Prostate gland (tissue), 2 donors: ENCODE data around the gene JAK1. TPM values are rescaled to one million over a fixed set of nuclear protein-coding genes. Genes with fewer than 3 reads are reported as not detected.

Experiments
- DNase-seq: peaks from one replicate; pipeline ENCODE4 v3.0.0-alpha.2; 2019; ENCODE audit warnings: low spot score
- H3K27ac ChIP-seq, 2 donors: fragments of 200-600 bp; sonication (generic); 2 replicates each; pipeline ENCODE4 v1.5.1; 2017 to 2019
- H3K27me3 ChIP-seq: fragments of 200-600 bp; sonication (generic); replicated peaks from 2 replicates; pipeline ENCODE4 v1.5.1; 2019; ENCODE audit not compliant: insufficient read depth
- H3K36me3 ChIP-seq, 2 donors: fragments of 200-600 bp; sonication (generic); 1 replicate in 1 of 2; 2 replicates in 1 of 2; pipeline versions ENCODE4 v1.5.1 to v1.8.1; 2017 to 2019
- H3K4me1 ChIP-seq: fragments of 200-600 bp; sonication (generic); replicated peaks from 2 replicates; pipeline ENCODE4 v1.5.1; 2019
- H3K4me3 ChIP-seq, 2 donors: fragments of 200-600 bp; sonication (generic); 2 replicates each; pipeline ENCODE4 v1.5.1; 2017 to 2019
- H3K9me3 ChIP-seq: fragments of 200-600 bp; sonication (generic); 2 replicates; pipeline ENCODE4 v1.5.1; 2017
- CTCF ChIP-seq, 4 experiments: fragments of 200-600 bp in 2 of 4; fragments of 450-650 bp in 2 of 4; sonication (generic) in 2 of 4; IDR thresholded peaks; 1 replicate in 3 of 4; 2 replicates in 1 of 4; pipeline ENCODE4 v1.5.1; 2016 to 2019; ENCODE audit warnings: antibody characterized with exemption in 4 of 4, mild to moderate bottlenecking in 2 of 4, moderate library complexity in 2 of 4
- POLR2A ChIP-seq: fragments of 450-650 bp; IDR thresholded peaks from one replicate; pipeline ENCODE4 v1.6.1; 2016; ENCODE audit warnings: antibody characterized with exemption, mild to moderate bottlenecking
- POLR2AphosphoS5 ChIP-seq: sonication (generic); formaldehyde crosslinking; IDR thresholded peaks from one replicate; pipeline ENCODE4 v1.6.1; 2017; ENCODE audit warnings: antibody characterized with exemption
- WGBS: methylation state at CpG from one replicate; pipeline ENCODE4 v1.1.5; 2018; 5-methylcytosine and 5-hydroxymethylcytosine counted together
- intact Hi-C: fragments of 100-400 bp; cut with DNase I; formaldehyde crosslinking; loops from one replicate; pipeline ENCODE4 v1.14.2; 2022
- total RNA-seq, 2 donors: library from RNA; depleted of rRNA; stranded (reverse); fragments of >200 nt; gene quantifications; one replicate each; pipeline ENCODE4 v1.1.0, GENCODE V29; 2016

Gene JAK1
- total RNA-seq, 2 donors from 2014 or later: 66.3 to 115 TPM

GRCh38 chr1:65009176-65009575, 42.8 kb upstream of the JAK1 start:
- H3K4me3 ChIP-seq: no peak overlapping the region
- TF ChIP-seq CTCF (IDR thresholded peaks at IDR 0.05) (no peak), POLR2AphosphoS5 (no peak)
- 91% methylated on average over 1 of the region's 1 CpG for WGBS
- H3K27me3 ChIP-seq: no peaks in the 10 kb centered on the region
- intact Hi-C loops: no loop called here
- H3K4me1 ChIP-seq: no peaks in the 10 kb centered on the region
- H3K27ac ChIP-seq: no peak overlapping the region
- no peaks in the 10 kb centered on the region for H3K9me3 ChIP-seq
- no peaks in the 10 kb centered on the region for H3K36me3 ChIP-seq
- no peak for DNase-seq

GRCh38 chr1:65006806-65007205, 40.5 kb upstream of the JAK1 start:
- TF ChIP-seq CTCF (IDR thresholded peaks at IDR 0.05) (no peak), POLR2AphosphoS5 (no peak), POLR2A (no peak)
- intact Hi-C loops: no loop called here
- Histone ChIP-seq H3K4me3 (no peak overlapping the region), H3K27me3 (no peaks in the 10 kb centered on the region), H3K27ac (no peak overlapping the region), H3K36me3 (no peaks in the 10 kb centered on the region), H3K9me3 (no peaks in the 10 kb centered on the region), H3K4me1 (peaks cover 3% of the 10 kb centered on the region)
- DNase-seq: no peak
- 96% methylated on average over 2 of the region's 2 CpGs for WGBS

- H3K27me3 ChIP-seq: no peaks in the 10 kb centered on the region
- no peaks in the 10 kb centered on the region for H3K9me3 ChIP-seq
- H3K36me3 ChIP-seq: no peaks in the 10 kb centered on the region
- peak overlapping the region; percentile 86 to 90 for H3K27ac ChIP-seq
- no peak for TF ChIP-seq CTCF (IDR thresholded peaks at IDR 0.05)
- no peak for TF ChIP-seq POLR2AphosphoS5
- TF ChIP-seq POLR2A: no peak
- no peak for DNase-seq
- peaks cover 3% of the 10 kb centered on the region for H3K4me1 ChIP-seq
- peak overlapping the region; percentile 48 to 57 for H3K4me3 ChIP-seq
- 8% methylated on average over 11 of the region's 11 CpGs for WGBS
- intact Hi-C loops: loop anchor here (5.0 kb wide), 2 partner anchors 36 to 64 kb away; partner anchors contain the start of gene JAK1
Measured at GRCh38 chr1:65003316-65003664, 36.9 kb upstream of the JAK1 start.

- H3K36me3 ChIP-seq: no peaks in the 10 kb centered on the region
- peak; percentile 81 for DNase-seq
Measured at GRCh38 chr1:65002508-65003315, 36.4 kb upstream of the JAK1 start.

More at GRCh38 chr1:65002508-65003315, 36.4 kb upstream of the JAK1 start:
- no peaks in the 10 kb centered on the region for H3K9me3 ChIP-seq
- peak; percentile 45 for TF ChIP-seq POLR2AphosphoS5
- TF ChIP-seq CTCF (IDR thresholded peaks at IDR 0.05): no peak
- TF ChIP-seq POLR2A: peak; percentile 34
- H3K27me3 ChIP-seq: no peaks in the 10 kb centered on the region
- H3K4me1 ChIP-seq: peaks cover 3% of the 10 kb centered on the region
- peak overlapping the region; percentile 86 to 90 for H3K27ac ChIP-seq
- intact Hi-C loops: loop anchor here (5.0 kb wide), 2 partner anchors 35 to 65 kb away; partner anchors contain the start of gene JAK1
- H3K4me3 ChIP-seq: peak overlapping the region; percentile 48 to 57
- WGBS: under 1% methylated on average over 72 of the region's 72 CpGs
